BE2C (cell line): ENCODE data around the gene CCNL2.

Experiments used
- DNase-seq: peaks from one replicate; pipeline ENCODE4 v3.0.0-alpha.2; 2020
- H3K27me3 ChIP-seq: fragments of 250-450 bp; sonication (Bioruptor Pico); 2 replicates; pipeline ENCODE4 v1.5.1; 2020; ENCODE audit warnings: mild to moderate bottlenecking
- H3K36me3 ChIP-seq: fragments of 250-450 bp; sonication (Bioruptor Pico); 2 replicates; pipeline ENCODE4 v1.5.1; 2020; ENCODE audit warnings: mild to moderate bottlenecking
- H3K4me1 ChIP-seq: fragments of 250-450 bp; sonication (Bioruptor Pico); 2 replicates; pipeline ENCODE4 v1.5.1; 2020
- H3K4me3 ChIP-seq: 2 replicates; pipeline ENCODE4 v1.5.1; 2011; ENCODE audit warnings: low read depth, low read length
- H3K9me3 ChIP-seq: fragments of 250-450 bp; sonication (Bioruptor Pico); 2 replicates; pipeline ENCODE4 v1.5.1; 2020
- CTCF ChIP-seq: IDR thresholded peaks from 2 replicates; pipeline ENCODE4 v1.5.1; 2012; ENCODE audit warnings: mild to moderate bottlenecking, low read depth, low read length

CCNL2 gene

GRCh38 chr1:1349256-1350012 lies 49.7 kb downstream of the CCNL2 start, which contains the start of gene DVL1:
TSS of gene DVL1 (minus strand) at chr1:1349418. CDS start at chr1:1349065, 353 bp downstream.
- TF ChIP-seq CTCF = peak; percentile 49
- H3K36me3 ChIP-seq = no peaks in the 10 kb centered on the region
- H3K4me3 ChIP-seq = peak within 1 kb of the TSS; percentile 86
- peak; percentile 84 for DNase-seq
- no peaks in the 10 kb centered on the region for H3K9me3 ChIP-seq
- no peaks in the 10 kb centered on the region for H3K27me3 ChIP-seq
- H3K4me1 ChIP-seq = peaks cover 27% of the 10 kb centered on the region

DNA sequence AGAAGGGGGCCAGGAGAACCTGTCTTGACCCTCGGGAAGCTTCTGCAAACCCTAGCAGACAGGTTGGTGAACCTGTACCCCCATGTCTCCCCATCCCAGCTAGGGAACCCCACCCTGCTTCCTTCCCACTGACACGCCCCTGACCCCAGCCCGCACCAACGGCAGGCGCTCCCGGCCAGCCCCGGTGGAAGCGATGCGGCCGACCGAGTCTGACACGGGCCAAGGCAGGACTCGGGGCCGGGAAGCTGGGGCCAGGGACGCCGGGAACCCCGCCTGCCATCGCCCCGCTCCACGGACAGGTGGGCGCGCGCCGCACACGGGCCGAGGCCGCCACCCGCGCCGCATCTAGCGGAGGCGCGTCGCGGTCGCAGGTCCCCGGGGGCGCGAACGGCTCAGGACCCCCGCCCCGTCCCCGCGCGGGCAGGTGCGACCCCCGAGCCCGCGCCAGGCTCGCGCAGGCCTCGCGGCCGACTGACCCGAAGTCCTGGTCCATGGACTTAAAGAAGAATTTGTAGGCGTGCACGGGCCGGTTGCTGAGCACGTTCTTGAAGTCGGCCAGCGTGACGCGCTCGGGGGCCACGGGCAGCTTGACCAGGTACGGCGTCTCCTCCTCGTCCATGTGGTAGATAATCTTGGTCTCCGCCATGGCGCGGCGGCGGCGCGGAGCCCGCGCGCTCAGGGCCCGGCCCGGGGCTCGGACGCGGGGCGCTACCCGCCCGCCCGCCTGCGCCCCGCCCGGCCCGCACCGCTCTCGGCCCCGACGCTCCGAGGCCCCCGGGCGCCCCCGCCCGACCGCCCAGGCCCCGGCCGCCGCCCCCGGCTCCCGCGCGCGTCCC lies 50.5 kb downstream of the CCNL2 start:
- H3K36me3 ChIP-seq = no peaks in the 10 kb centered on the region
- H3K4me1 ChIP-seq = peaks cover 24% of the 10 kb centered on the region
- DNase-seq = no peak
- H3K27me3 ChIP-seq = no peaks in the 10 kb centered on the region
- no peak for TF ChIP-seq CTCF
- H3K9me3 ChIP-seq = no peaks in the 10 kb centered on the region
- H3K4me3 ChIP-seq = peak overlapping the region; percentile 86

- DNase-seq = peak; percentile 52
- H3K9me3 ChIP-seq = no peaks in the 10 kb centered on the region
- H3K4me1 ChIP-seq = peaks cover 18% of the 10 kb centered on the region
- TF ChIP-seq CTCF = no peak
- peak overlapping the region; percentile 86 for H3K4me3 ChIP-seq
- H3K36me3 ChIP-seq = no peaks in the 10 kb centered on the region
- H3K27me3 ChIP-seq = no peaks in the 10 kb centered on the region
Observed at GRCh38 chr1:1347663-1348419, 51.3 kb downstream of the CCNL2 start.

- DNase-seq = no peak
- H3K9me3 ChIP-seq = no peaks in the 10 kb centered on the region
- peak overlapping the region; percentile 86 for H3K4me3 ChIP-seq
- H3K27me3 ChIP-seq = no peaks in the 10 kb centered on the region
- no peak for TF ChIP-seq CTCF
- peaks cover under 1% of the 10 kb centered on the region; the same call in 1 of the 2 replicates for H3K36me3 ChIP-seq
- peaks cover 10% of the 10 kb centered on the region for H3K4me1 ChIP-seq
Observed at GRCh38 chr1:1347026-1347595, 52.0 kb downstream of the CCNL2 start.

DNA sequence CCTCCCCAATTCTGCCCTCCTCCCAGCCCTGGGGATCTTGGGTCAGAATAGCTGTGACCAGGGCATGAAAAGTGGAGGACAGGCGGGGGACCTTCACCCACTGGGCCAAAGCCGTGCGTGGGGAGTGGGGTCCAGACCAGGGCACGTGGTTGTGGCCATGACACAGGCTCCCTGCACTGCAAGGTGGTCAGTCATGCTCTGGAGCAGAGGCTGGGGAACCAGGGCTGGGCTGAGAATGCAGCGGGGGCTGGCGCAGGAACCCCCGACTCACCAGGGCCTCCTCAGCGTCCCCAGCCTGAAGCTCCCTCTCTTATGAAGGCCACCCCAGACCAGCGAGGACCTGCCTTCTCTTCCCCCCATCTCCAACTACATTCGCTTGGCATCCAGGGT lies 52.6 kb downstream of the CCNL2 start:
- no peak overlapping the region for H3K4me3 ChIP-seq

More for the DNA sequence above, 52.6 kb downstream of the CCNL2 start:
- H3K27me3 ChIP-seq = no peaks in the 10 kb centered on the region
- H3K9me3 ChIP-seq = no peaks in the 10 kb centered on the region
- TF ChIP-seq CTCF = no peak
- no peak for DNase-seq
- H3K36me3 ChIP-seq = peaks cover 6% of the 10 kb centered on the region
- peaks cover 4% of the 10 kb centered on the region for H3K4me1 ChIP-seq
